Stimulated activated CD4-positive, alpha-beta T cell treated with anti-CD3 and anti-CD28 coated beads, Interleukin-2, amount 100 ng/mL, for 48 hours (primary cell): Measurements from ENCODE around the gene PGRMC2.
"Not testable (repeated sequence)": the region's sequence is repeated elsewhere in the genome, so short reads cannot be mapped to it uniquely, and the experiment has no call there.

Experiments used
- DNase-seq, 2 donors: peaks; one replicate each; pipeline ENCODE4 v3.0.0-alpha.2; 2020

The PGRMC2 gene

DNA sequence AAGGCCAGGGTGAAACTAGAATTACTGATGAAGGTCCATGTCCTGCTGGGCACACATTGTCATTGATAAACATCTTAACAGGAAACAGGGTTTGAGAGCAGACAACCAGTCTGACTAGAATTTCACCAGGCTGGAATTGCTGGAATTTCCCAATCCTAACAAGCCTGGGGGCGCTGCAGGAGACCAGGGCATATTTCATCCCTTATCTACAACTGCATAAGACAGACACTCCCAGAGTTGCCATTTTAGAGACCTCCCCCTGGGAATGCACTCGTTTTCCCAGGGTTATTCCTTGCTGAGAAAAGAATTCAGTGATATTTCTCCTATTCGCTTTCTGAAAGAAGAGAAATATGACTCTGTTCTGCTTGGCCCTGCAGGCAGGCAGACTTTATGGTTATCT lies 22.1 kb downstream of the PGRMC2 start:
- DNase-seq = not testable (repeated sequence)

DNA sequence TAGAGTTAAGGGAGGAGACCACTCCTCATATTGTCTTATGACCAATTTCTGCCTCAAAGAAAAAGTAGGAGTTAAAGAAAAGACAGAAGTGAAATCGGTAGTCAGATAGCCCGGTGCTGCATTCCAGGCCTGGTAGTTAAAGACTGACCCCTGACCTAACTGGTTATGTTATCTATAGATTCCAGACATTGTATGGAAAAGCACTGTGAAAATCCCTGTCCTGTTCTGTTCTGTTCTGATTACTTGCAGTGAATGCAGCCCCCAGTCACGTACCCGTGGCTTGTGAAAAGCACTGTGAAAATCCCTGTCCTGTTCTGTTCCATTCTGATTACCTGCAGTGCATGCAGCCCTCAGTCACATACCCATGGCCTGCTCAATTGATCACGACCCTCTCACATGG lies 27.7 kb downstream of the PGRMC2 start:
- not testable (repeated sequence) for DNase-seq

DNA sequence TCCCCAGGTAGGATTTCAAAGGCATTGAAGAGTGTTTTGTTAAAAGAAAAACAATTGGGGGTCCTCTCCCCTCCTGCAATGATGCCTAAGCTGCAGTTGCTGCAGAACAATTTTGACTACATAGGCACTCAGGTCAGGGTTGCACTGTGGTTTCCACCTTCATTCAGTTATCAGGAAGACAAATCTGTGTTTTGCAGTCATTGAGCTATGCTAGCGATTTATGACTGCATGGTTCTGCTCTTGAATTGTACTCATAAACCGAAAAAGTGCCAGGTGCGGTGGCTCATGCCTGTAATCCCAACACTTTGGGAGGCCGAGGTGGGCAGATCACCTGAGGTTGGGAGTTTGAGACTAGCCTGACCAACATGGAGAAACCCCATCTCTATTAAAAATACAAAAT lies 29.4 kb downstream of the PGRMC2 start:
- not testable (repeated sequence) for DNase-seq

DNA sequence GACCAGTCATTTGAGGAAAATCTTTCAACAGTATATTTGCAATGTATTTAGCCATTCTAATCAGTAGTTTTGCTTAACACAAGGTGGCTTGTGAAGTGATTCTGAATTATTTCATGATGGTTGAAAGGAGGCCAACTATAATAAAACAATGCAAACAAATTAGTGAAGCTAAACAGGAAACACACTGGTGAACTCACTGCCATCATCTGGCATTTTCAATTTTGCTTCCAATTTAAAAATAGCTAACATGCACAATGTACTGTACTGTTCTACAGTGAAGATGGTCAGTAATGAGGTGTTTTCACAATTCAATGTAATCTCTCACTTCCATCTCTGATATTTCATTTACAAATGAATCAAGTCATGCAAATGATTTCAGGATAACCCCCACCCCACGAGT lies 31.1 kb downstream of the PGRMC2 start:
- no peak for DNase-seq

DNA sequence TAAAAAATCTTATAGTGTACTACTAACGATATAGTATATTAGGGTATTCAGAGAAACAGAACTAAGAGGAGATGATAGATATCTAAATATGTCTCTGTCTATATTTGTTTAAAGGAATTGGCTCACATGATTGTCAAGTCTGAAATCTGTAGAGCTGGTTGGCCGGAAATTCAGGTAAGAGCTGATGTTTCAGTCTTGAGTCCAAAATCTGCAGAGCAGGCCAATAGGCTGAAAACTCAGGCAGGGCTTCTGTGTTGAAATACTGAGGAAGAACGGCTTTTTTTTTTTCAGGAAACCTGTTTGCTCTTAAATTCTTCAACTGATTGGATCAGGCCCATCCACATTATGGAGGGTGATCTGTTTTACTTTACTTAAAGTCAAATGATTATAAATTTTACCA lies 31.7 kb downstream of the PGRMC2 start:
- DNase-seq = no peak

DNA sequence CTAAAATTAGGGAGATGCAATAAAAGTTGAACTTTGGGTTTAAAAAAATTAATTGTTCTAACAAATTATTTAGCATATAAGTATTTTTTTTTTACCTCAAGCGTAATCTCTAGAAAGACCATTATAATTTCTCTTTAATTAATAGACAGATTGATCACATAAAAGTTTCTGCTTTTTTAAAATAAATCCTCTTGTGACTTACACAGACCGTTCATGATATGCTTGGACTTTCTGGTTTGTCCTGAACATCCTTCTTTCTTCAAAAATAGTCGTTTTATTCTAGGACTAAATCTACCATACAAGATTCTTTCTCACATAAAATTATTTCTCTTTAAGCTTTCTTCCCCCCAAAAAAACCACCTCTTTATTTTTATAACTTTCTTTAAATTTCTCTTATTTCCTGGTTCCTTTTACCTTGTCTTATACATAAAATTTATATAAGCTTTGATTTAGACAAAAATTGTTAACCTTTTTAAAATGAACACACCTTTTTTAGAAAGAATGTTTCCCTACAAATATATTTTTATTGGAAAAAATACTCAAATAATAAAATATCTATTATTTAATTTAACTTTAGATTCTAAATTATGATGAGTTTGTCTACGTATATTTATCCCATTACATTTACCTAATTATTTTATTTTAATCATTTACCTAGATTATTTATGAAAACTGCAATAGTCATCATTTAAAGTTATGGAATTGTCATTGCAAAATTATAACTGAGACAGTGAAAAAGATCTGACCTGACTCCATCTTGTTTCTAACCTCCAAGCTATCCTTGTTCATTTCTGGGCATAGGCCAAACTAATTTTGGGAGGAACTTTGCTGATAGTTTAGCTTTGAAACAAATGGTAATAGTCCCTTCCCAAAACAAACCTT lies 37.6 kb downstream of the PGRMC2 start:
- no peak for DNase-seq

DNA sequence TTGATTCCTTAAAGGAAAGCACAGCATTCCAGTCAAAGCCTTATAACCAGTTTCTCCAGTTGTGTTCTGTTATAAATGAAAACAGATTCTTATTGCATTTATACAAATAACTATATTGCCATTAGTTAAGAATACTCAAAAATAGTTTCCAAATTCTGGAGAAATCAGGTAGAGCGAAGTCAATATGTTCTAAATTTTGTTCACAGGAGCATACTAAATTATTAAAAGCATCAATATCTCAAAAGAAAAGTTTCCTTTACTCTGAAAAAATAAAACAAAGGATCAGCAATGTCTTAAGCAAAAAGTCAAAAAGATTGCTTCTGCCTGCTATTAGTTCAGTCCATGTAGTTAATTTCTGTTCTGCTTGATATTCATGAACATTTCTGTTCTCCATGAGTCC lies 39.7 kb downstream of the PGRMC2 start:
- DNase-seq = no peak

DNA sequence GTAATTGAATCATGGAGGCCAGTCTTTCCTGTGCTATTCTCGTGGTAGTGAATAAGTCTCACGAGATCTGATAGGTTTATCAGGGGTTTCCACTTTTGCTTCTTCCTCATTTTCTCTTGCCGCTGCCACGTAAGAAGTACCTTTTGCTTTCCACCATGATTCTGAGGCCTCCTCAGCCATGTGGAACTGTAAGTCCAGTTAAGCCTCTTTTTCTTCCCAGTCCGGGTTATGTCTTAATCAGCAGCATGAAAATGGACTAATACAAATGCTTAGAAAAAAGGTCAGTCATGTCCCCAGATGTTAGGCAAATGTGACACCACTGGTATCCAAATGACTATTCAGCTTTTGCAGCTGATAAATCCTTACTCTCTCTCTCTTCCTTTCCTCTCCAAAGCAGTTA lies 42.2 kb downstream of the PGRMC2 start:
- DNase-seq = not testable (repeated sequence)

DNA sequence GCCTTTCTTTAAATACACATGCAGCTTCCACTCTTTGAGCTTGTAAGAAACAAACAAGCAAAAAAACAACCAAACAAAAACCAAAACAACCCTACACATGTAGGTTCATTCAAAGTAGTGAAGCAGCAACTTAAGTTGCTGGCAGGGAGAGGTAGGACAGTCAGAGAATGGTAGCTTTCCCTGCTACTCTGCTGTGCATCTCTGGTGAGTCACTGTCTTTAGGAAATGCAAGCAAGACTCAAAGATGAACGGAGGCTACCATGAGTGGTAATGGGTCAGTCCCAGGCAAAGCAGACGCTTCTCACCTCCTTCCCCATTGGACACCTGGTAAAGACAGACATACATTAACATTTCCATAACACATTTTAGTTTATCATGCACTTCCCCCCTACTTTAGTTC lies 43.2 kb downstream of the PGRMC2 start:
- no peak for DNase-seq

DNA sequence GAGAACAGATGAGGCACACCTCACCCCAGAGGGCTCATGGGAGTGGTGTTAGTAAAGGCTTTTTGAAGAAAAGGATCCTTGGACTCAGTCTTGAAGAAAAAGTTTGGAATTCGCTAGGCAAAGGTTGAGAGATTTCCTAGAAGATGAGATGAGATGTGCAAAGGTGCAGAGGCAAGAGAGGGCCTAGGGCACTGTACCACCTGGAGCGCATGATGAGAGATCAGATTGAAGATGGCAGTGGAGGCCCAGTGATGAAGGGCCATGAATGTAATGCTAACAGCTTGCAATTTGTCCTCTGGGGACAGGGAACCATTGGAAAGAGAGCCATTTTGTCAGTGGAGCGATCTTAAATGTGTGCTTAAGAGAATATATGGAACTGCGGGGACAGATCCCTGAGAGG lies 45.0 kb downstream of the PGRMC2 start:
- no peak for DNase-seq

DNA sequence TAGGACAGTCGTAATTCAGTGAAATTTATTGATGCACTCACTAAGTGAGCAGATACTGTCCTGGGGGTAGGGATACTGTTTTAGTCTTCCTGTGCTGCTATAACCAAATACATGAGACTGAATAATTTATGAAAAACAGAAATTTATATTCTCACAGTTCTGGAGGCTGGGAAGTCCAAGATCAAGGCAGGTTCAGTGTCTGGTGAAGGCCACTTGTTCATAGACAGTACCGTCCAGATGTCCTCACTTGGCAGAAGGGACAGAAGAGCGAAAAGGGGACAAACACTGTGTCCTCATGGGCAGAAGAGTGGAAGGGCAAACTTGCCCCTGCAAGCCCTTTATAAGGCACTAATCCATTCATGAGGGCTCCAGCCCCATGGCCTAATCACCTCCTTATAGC lies 45.6 kb downstream of the PGRMC2 start:
- no peak for DNase-seq

DNA sequence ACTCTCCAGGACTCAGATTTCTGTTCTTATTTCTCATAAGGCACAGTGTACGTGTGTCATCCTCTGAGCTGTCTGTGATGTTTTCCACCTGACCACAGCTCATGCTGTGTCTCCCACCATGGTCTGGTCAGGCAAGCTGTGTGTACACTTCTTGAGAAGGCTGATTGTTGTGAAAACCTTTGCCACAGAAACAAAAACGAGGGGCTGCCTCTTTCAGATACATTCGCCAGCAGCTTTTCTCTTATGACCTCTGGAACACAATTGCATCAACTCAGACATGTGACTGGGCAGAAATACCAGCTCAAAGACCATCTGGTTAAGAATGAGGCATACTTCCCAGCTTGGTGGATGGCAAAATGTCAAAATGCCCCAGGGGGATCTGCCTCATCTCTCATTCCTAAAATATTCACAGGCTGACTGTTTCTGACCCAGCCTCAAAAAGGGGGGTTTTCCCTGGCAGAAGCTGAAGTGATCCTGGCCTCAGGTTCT lies 46.1 kb downstream of the PGRMC2 start:
- DNase-seq = no peak

DNA sequence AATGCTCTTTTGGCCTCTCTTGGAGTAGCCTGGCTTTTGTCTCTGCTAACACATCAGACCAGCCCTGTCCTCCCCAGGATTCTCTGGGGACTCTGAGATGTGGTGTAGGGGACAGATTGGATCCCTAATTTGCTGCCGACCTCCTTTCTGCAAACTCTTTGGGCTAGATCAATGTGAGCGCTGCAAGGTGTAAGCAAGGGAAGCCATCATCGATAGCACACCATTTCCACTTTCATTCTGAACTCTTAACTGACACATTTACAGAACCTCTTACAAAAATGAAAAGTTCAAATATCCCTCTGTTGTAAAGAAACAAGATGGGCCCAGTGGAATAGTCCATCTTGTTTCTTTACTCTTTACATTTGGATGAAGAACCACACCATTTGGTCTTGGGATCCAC lies 46.6 kb downstream of the PGRMC2 start:
- DNase-seq = no peak

DNA sequence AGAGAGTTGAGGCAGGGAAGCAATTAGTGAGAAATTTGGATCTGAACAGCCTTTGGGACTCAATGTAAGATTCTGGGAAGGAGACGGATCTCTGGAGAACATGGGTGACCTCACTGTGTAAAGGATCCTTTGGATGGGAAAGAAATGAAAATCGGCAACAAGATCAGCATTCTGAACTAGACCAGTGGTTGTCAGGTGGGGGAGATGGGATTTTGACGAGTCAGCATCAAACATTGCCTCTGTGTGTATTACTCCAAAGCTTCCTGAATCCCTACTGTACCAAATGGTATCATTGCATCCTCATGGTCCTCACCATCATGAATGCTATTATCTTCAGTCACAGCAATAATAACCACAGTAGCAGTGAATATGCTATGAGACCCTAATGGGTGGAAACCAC lies 52.8 kb downstream of the PGRMC2 start:
- DNase-seq = no peak

DNA sequence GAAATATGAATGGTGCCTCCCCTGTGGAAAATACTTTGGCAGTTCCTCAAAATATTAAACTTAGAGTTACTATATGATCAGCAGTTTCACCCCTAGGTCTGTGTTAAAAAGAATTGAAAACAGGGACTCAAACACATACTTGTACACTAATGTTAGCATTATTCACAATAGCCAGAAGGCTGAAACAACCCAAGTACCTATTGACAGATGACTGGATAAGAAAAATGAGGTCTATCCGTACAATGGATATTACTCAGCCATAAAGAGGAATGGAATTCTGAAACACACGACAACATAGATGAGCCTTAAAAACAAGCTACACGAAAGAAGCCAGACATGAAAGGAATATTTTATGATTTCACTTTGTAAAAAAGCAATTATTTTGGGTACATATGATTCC lies 54.9 kb downstream of the PGRMC2 start:
- no peak for DNase-seq

DNA sequence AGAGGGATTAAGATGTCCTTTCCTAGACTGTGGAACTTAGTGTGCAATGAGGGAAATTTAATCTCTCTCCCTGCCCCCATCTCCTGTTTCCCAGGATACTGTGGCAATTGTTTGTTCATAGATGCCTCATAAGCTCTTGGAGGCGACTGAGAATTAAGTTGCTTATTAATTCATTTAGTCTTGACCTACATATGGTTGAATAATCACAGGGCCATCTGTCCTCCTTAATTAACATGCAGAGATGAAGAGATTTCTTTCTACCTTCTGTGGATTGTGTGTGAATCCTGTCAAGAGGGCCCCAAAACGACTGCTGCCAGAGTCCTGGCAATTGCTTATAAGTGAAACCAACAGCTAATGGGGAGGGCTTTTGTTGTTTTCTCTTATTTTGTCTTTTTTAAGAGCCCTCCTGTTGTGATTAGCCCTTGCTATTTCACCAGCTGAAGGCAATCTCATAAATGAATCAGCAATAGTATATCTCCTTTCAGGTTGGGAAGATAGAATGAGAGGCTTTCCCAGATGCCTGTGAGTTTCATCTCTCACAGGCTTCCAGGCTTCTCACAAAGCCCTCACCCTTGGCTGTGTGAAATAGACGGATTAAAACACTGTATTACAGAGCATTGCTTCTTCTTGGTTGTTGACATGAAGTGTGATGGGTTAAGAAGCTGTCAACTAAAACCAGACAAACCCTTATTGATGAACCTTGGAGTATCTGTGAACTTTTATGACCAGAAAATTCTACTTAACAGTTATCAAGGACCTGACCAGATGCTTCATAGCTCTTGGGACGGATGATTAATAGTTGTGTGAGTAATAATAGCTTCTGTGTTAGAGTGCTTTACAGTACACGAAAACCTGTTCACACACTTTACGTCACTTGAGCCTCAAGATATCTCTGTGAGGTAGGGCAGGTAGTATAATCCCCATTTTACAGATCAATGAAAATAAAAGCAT lies 58.5 kb downstream of the PGRMC2 start:
- DNase-seq = no peak

DNA sequence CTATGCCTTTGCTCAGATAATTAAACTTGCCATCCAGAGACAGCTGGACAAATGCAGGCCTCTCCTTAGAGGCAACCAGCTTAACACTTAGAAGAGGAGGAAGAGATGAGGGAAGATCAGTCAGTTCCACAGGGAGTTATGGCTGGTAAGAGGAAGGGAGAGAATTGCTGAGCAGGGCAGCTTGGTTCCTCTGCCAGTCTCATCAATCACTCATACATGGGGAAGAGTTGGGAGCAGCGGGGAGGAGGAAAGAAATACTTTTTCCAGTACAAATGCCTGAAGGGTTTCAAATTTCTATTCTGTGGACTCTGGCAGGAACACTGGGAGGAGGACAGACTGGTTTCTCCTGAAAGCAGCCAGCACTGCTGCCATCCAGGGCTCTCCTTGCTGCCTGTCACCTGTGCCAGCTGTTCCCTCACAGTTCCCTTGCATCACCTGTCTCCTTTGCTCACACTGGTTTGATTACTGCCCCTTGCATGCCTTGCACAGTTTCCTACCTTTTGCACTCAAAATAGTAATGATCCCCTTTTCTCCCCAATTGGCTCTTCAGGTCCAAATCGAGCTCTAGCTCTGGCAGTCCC lies 59.5 kb downstream of the PGRMC2 start:
- DNase-seq = no peak

DNA sequence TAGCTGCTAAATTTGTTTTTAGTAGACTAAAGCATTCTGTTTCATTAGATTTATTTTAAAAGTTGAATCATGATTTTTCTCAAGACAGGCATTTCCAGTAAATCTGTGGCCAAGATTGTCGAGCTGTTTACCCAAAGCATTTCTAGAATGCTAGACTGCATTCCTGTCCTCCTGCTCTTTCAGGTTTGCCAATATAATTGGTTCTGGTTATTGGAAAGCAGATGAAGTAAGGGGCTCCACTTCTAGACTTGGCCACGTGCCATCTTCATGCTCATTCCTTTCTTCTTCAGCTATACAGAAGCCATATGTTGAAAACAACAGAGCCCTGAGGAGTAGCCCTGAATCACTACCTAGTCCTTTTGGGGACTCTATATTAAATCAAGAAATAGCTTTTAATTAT lies 62.5 kb downstream of the PGRMC2 start:
- no peak for DNase-seq

DNA sequence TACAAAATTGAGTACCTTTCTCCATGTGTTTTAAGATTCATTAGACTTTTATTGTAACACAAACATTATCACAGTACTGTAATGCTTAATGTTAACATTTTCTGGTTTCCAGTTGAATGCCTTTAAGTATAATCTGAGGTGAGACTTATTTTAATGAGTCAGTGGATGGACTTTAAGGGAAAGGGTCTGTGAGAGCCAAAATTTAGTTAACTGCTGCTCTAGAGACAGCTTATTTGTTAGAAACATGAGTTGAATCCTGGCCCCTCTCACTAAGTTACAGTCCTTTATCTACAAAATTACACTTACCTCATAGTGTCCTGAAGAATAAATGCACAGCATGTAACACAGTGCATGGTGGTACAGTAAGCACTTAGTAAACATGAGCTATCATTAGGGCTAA lies 66.0 kb downstream of the PGRMC2 start:
- no peak for DNase-seq

DNA sequence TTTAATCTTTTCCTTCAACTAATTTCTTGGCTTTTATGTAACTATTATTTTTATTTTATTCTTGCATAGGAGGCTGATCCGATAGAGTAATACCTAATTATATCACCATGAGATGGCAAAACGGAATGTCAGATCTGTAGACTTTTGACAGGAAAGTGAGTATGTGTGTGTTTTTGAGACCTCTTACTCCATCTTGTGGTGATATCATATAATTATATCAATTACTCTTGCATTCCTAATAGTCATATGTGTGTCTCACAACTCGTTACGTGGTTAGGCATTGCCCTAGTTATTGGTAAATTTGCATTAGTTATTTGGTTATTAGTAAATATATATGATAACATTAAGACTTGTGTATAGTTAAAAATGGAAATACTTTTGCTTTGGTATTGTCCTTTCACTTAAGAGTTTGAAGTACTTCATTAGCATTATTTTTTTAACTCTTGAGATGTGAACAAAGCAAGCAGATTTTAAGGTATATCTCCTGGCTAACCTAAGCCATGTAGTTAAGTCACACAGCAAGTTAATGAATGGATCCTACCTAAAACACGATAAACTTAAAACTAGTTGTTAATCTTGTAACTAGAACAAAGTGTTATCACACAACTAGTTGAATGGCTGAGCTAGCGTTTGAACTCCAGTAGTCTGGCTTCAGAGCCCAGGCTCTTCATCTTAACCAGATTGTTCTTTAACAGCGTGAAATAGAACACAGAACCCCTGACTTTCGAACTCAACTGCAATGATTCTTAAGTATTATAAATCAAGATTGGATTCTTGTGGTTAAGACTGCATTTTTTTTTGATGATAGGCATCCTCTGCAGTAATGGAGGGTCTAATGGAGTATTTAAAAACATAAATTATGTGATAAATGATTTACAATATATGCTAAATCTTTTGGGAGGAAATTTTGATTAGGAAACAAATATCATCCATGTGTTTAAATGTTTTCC lies 67.1 kb downstream of the PGRMC2 start:
- no peak for DNase-seq
